ENCODE results near the gene SATB1. TPM values are rescaled to one million over a fixed set of nuclear protein-coding genes. Genes with fewer than 3 reads are reported as not detected.

The SATB1 gene
- total RNA-seq, 1 donor from 2014 or later, result 831 TPM

GRCh38 chr3:18355832-18356231 is 69.3 kb downstream of the SATB1 start:
- Mint-ChIP-seq H3K27ac (peak overlapping the region; percentile 33), H3K36me3 (ENCODE audit: low read depth) (peaks cover 90% of the 10 kb centered on the region), H3K27me3 (ENCODE audit: low read depth) (no peaks in the 10 kb centered on the region), H3K9me3 (no peaks in the 10 kb centered on the region), H3K4me1 (ENCODE audit: low read depth) (peaks cover 45% of the 10 kb centered on the region), H3K4me3 (ENCODE audit: low read depth) (no peak overlapping the region)
- DNase-seq (ENCODE audit: low spot score), result no peak
- intact Hi-C loops (cut with micrococcal nuclease), result no loop called here

GRCh38 chr3:18354701-18355100 is 70.4 kb downstream of the SATB1 start:
- Mint-ChIP-seq H3K4me1 (ENCODE audit: low read depth) (peaks cover 39% of the 10 kb centered on the region), H3K4me3 (ENCODE audit: low read depth) (no peak overlapping the region), H3K36me3 (ENCODE audit: low read depth) (peaks cover 90% of the 10 kb centered on the region), H3K27me3 (ENCODE audit: low read depth) (no peaks in the 10 kb centered on the region), H3K27ac (no peak overlapping the region), H3K9me3 (no peaks in the 10 kb centered on the region)
- intact Hi-C loops (cut with micrococcal nuclease), result no loop called here
- no peak for DNase-seq (ENCODE audit: low spot score)

GRCh38 chr3:18351823-18352744 is 73.1 kb downstream of the SATB1 start:
- Mint-ChIP-seq H3K4me1 (ENCODE audit: low read depth) (peaks cover 35% of the 10 kb centered on the region), H3K4me3 (ENCODE audit: low read depth) (no peak overlapping the region), H3K27ac (peak overlapping the region; percentile 60), H3K36me3 (ENCODE audit: low read depth) (peaks cover 92% of the 10 kb centered on the region), H3K27me3 (ENCODE audit: low read depth) (no peaks in the 10 kb centered on the region), H3K9me3 (no peaks in the 10 kb centered on the region)
- no peak for DNase-seq (ENCODE audit: low spot score)
- intact Hi-C loops (cut with micrococcal nuclease), result no loop called here

- Mint-ChIP-seq H3K9me3 (no peaks in the 10 kb centered on the region), H3K27me3 (ENCODE audit: low read depth) (no peaks in the 10 kb centered on the region), H3K4me1 (ENCODE audit: low read depth) (peaks cover 36% of the 10 kb centered on the region), H3K4me3 (ENCODE audit: low read depth) (no peak overlapping the region), H3K36me3 (ENCODE audit: low read depth) (peaks cover 89% of the 10 kb centered on the region), H3K27ac (no peak overlapping the region)
- intact Hi-C loops (cut with micrococcal nuclease), result no loop called here
- DNase-seq (ENCODE audit: low spot score), result no peak
Measured at GRCh38 chr3:18351069-18351628, 74.0 kb downstream of the SATB1 start.

GRCh38 chr3:18349197-18349798 is 75.8 kb downstream of the SATB1 start:
- DNase-seq (ENCODE audit: low spot score), result no peak
- intact Hi-C loops (cut with micrococcal nuclease), result loop anchor here (10.0 kb wide), 1 partner anchor 144 kb away; no protein-coding TSS in a partner anchor
- H3K27me3 Mint-ChIP-seq (ENCODE audit: low read depth), result no peaks in the 10 kb centered on the region
- peak overlapping the region; percentile 59 for H3K27ac Mint-ChIP-seq
- H3K4me3 Mint-ChIP-seq (ENCODE audit: low read depth), result no peak overlapping the region
- H3K4me1 Mint-ChIP-seq (ENCODE audit: low read depth), result peaks cover 42% of the 10 kb centered on the region
- H3K36me3 Mint-ChIP-seq (ENCODE audit: low read depth), result peaks cover 70% of the 10 kb centered on the region
- no peaks in the 10 kb centered on the region for H3K9me3 Mint-ChIP-seq

GRCh38 chr3:18346097-18346496 is 79.0 kb downstream of the SATB1 start:
- peaks cover 31% of the 10 kb centered on the region for H3K4me1 Mint-ChIP-seq (ENCODE audit: low read depth)
- intact Hi-C loops (cut with micrococcal nuclease), result loop anchor here (10.0 kb wide), 1 partner anchor 141 kb away; no protein-coding TSS in a partner anchor
- H3K4me3 Mint-ChIP-seq (ENCODE audit: low read depth), result no peak overlapping the region
- H3K36me3 Mint-ChIP-seq (ENCODE audit: low read depth), result peaks cover 41% of the 10 kb centered on the region
- no peak for DNase-seq (ENCODE audit: low spot score)
- H3K9me3 Mint-ChIP-seq, result no peaks in the 10 kb centered on the region
- peaks cover 15% of the 10 kb centered on the region for H3K27me3 Mint-ChIP-seq (ENCODE audit: low read depth)
- no peak overlapping the region for H3K27ac Mint-ChIP-seq

GRCh38 chr3:18345015-18345367 is 80.1 kb downstream of the SATB1 start:
- Mint-ChIP-seq H3K9me3 (no peaks in the 10 kb centered on the region), H3K36me3 (ENCODE audit: low read depth) (peaks cover 29% of the 10 kb centered on the region), H3K27ac (no peak overlapping the region), H3K27me3 (ENCODE audit: low read depth) (peaks cover 20% of the 10 kb centered on the region), H3K4me3 (ENCODE audit: low read depth) (no peak overlapping the region), H3K4me1 (ENCODE audit: low read depth) (peaks cover 26% of the 10 kb centered on the region)
- DNase-seq (ENCODE audit: low spot score), result no peak
- intact Hi-C loops (cut with micrococcal nuclease), result loop anchor here (10.0 kb wide), 1 partner anchor 140 kb away; no protein-coding TSS in a partner anchor

GRCh38 chr3:18344306-18345014 is 80.7 kb downstream of the SATB1 start:
- intact Hi-C loops (cut with micrococcal nuclease), result loop anchor here (10.0 kb wide), 1 partner anchor 140 kb away; no protein-coding TSS in a partner anchor

GRCh38 chr3:18343809-18344208 is 81.3 kb downstream of the SATB1 start:
- Mint-ChIP-seq H3K4me3 (ENCODE audit: low read depth) (no peak overlapping the region), H3K27me3 (ENCODE audit: low read depth) (peaks cover 22% of the 10 kb centered on the region), H3K4me1 (ENCODE audit: low read depth) (peaks cover 16% of the 10 kb centered on the region), H3K36me3 (ENCODE audit: low read depth) (peaks cover 18% of the 10 kb centered on the region), H3K27ac (no peak overlapping the region), H3K9me3 (no peaks in the 10 kb centered on the region)
- DNase-seq (ENCODE audit: low spot score), result no peak
- intact Hi-C loops (cut with micrococcal nuclease), result loop anchor here (10.0 kb wide), 1 partner anchor 139 kb away; no protein-coding TSS in a partner anchor

More at GRCh38 chr3:18344306-18345014, 80.7 kb downstream of the SATB1 start:
- Mint-ChIP-seq H3K4me1 (ENCODE audit: low read depth) (peaks cover 21% of the 10 kb centered on the region), H3K27me3 (ENCODE audit: low read depth) (peaks cover 20% of the 10 kb centered on the region), H3K4me3 (ENCODE audit: low read depth) (no peak overlapping the region), H3K27ac (no peak overlapping the region), H3K36me3 (ENCODE audit: low read depth) (peaks cover 24% of the 10 kb centered on the region), H3K9me3 (no peaks in the 10 kb centered on the region)
- DNase-seq (ENCODE audit: low spot score), result no peak

GRCh38 chr3:18338827-18339514 is 86.2 kb downstream of the SATB1 start:
- no peak for DNase-seq (ENCODE audit: low spot score)
- intact Hi-C loops (cut with micrococcal nuclease), result loop anchor here (5.0 kb wide), 1 partner anchor 447 kb away; no protein-coding TSS in a partner anchor
- no peak overlapping the region for H3K4me3 Mint-ChIP-seq (ENCODE audit: low read depth)
- H3K9me3 Mint-ChIP-seq, result peaks cover 7% of the 10 kb centered on the region
- H3K27ac Mint-ChIP-seq, result no peak overlapping the region
- no peaks in the 10 kb centered on the region for H3K36me3 Mint-ChIP-seq (ENCODE audit: low read depth)
- peaks cover 22% of the 10 kb centered on the region for H3K27me3 Mint-ChIP-seq (ENCODE audit: low read depth)
- peaks cover 16% of the 10 kb centered on the region for H3K4me1 Mint-ChIP-seq (ENCODE audit: low read depth)

- Mint-ChIP-seq H3K27ac (no peak overlapping the region), H3K27me3 (ENCODE audit: low read depth) (peaks cover 16% of the 10 kb centered on the region), H3K9me3 (peaks cover 13% of the 10 kb centered on the region), H3K36me3 (ENCODE audit: low read depth) (no peaks in the 10 kb centered on the region), H3K4me1 (ENCODE audit: low read depth) (peaks cover 13% of the 10 kb centered on the region), H3K4me3 (ENCODE audit: low read depth) (no peak overlapping the region)
- DNase-seq (ENCODE audit: low spot score), result no peak
- intact Hi-C loops (cut with micrococcal nuclease), result loop anchor here (5.0 kb wide), 1 partner anchor 445 kb away; no protein-coding TSS in a partner anchor
Measured at GRCh38 chr3:18337231-18337630, 87.9 kb downstream of the SATB1 start.
